ENCODE data around the gene SIPA1L2.

SIPA1L2 gene

DNA sequence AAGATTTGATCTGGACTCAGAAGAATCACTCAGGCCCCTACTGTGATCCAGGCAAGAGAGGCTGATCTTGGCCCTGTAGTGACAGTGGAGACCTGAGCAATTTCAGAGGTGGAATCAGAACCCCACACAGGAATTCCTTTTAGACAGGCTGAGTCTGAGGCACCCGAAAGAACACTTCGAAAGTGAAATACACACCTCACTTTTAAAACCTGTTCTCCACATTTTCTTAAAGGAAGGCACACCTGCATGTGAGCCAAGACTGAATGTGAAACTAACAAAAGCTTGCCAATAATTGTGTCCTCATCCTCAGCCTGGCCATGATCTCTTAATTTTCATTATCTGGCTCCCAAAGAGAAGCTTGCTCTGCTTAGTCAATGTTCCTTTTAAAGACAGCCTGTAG, 32.2 kb downstream of the SIPA1L2 start:
- Histone ChIP-seq H3K4me3 (ENCODE audit: low read depth in 1 of 2, low read length in 2 of 2) (no peak overlapping the region), H3K27ac (ENCODE audit: low read length) (no peak overlapping the region), H3K4me1 (ENCODE audit: control insufficient read depth in 1 of 2, insufficient read depth in 2 of 2, low read length in 2 of 2) (peaks cover 4 to 13% of the 10 kb centered on the region in 2 donors), H3K27me3 (ENCODE audit: low read depth, low read length) (no peaks in the 10 kb centered on the region), H3K9me3 (ENCODE audit: control insufficient read depth in 1 of 2, low read length in 2 of 2) (no peaks in the 10 kb centered on the region), H3K36me3 (ENCODE audit: control insufficient read depth in 1 of 2, insufficient read depth in 2 of 2, low read length in 2 of 2) (no peaks in the 10 kb centered on the region)

DNA sequence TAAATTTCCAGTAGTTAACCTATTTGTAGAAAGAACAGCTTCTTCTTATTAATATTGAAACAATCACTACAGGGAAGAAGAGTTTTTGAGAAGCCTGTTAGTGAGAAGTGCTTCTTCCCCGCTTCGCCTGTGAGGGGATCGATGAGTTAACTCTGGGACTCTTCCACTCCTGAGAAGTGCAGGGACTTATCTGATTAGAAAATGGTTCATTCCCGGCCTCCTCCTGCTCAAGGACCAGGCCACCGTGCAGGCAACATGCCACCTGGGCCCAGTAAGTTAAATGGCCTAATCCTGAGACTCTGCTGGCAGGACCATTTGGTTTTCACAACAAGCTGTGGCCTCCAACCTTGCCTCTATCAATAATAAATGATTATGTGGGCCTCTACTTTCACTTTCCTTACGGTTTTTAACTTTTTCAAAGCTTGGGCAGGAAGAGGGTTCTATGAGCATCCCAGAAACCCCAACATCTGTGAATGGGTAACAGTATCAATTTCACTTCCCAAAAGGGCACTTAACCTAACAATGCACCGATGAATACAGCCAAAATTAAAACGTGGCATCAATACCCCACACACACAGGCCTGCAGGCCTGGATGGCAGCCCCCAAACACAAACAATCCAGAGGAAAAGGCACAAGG, 33.1 kb downstream of the SIPA1L2 start:
- Histone ChIP-seq H3K4me1 (ENCODE audit: control insufficient read depth in 1 of 2, insufficient read depth in 2 of 2, low read length in 2 of 2) (peaks cover 4 to 13% of the 10 kb centered on the region in 2 donors), H3K36me3 (ENCODE audit: control insufficient read depth in 1 of 2, insufficient read depth in 2 of 2, low read length in 2 of 2) (no peaks in the 10 kb centered on the region), H3K9me3 (ENCODE audit: control insufficient read depth in 1 of 2, low read length in 2 of 2) (no peaks in the 10 kb centered on the region), H3K27ac (ENCODE audit: low read length) (no peak overlapping the region), H3K4me3 (ENCODE audit: low read depth in 1 of 2, low read length in 2 of 2) (peak overlapping the region in 1 of 2 donors; percentile 31), H3K27me3 (ENCODE audit: low read depth, low read length) (no peaks in the 10 kb centered on the region)

DNA sequence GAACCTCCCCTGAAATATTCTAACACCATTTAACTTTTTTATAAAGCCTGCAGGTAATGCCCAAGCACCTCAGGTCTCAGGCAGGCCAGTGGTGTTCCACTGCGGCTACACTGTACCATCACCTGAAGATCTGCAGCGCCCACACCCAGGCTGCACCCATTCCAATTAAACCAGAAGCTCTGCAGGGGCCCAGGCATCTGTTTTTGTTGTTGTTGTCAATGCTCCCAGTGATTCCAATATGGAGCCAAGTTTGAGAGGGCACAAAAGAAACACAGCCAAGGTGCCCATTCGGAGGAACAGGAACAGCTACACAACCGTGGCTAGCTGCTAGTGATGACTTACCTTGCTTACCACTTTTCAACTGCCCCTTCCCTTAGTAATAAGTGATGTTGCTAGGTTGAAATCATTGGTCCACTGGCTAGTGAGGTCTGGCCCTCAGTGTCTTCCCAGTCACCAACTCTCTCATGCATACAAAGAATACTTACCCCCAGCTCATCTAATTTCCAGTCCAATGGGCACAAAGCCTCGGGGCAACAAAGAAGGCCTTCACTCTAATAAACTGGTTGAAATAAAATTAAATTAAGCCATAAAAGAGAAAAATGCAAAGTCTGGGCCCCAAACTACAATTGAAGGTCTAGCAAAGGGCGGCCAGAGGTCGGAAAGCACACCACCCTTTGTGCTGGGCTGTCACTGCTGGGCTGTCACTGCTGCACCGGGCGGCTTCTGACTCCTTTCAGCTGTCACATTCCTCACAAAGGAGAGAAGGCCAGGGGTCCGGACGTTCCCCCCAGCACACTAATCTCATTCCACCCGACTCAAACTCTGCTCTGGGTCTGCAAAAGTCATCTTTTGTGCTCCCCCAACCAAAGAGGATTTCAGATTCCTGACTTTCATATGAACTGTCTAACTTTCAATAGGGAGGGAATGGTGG, 34.9 kb downstream of the SIPA1L2 start:
- Histone ChIP-seq H3K4me3 (ENCODE audit: low read depth in 1 of 2, low read length in 2 of 2) (no peak overlapping the region), H3K27ac (ENCODE audit: low read length) (no peak overlapping the region), H3K4me1 (ENCODE audit: control insufficient read depth in 1 of 2, insufficient read depth in 2 of 2, low read length in 2 of 2) (peaks cover 4 to 13% of the 10 kb centered on the region in 2 donors)

DNA sequence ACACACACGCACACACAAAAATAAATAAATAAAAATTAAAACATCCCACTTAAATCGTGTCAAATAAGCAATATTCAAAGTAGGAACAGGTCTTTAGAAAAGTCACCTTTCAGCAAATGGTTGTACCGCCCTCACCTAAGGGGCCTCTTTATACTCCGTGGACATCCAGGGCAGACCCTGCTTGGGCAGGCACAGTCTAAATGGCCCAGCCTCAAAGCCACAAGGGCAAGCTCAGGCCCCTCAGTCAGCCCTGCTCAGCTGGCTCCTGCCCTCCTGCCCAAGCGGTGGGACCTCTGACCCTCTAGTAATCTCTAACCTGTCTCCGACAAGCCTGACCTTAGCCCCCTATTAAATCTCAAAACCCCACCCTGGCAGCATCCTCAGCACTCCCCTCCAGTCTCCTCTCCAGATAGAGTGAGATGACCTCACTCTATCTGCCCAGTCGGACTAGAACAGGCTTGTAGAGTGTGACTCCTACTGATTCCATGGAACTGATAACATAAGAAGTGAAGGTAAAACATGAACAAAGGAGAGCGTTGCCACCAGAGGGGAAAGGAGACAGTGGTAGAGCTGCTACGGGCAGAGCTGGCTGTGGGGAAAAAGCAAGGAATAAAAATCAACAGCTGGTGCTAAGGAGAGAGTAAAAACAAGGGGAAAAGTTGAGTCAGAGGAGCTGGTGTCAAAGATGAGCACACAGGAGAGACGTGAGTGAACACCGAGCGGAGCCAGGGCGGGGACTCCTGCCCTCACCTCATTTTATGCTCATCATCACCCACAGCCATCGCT, 36.0 kb downstream of the SIPA1L2 start:
- no peak overlapping the region for H3K4me3 ChIP-seq (ENCODE audit: low read depth in 1 of 2, low read length in 2 of 2)
- peaks cover 4 to 12% of the 10 kb centered on the region in 2 donors for H3K4me1 ChIP-seq (ENCODE audit: control insufficient read depth in 1 of 2, insufficient read depth in 2 of 2, low read length in 2 of 2)
- H3K27me3 ChIP-seq (ENCODE audit: low read depth, low read length): no peaks in the 10 kb centered on the region
- no peaks in the 10 kb centered on the region for H3K9me3 ChIP-seq (ENCODE audit: control insufficient read depth in 1 of 2, low read length in 2 of 2)
- H3K27ac ChIP-seq (ENCODE audit: low read length): no peak overlapping the region
- no peaks in the 10 kb centered on the region for H3K36me3 ChIP-seq (ENCODE audit: control insufficient read depth in 1 of 2, insufficient read depth in 2 of 2, low read length in 2 of 2)

More for the DNA sequence above, 34.9 kb downstream of the SIPA1L2 start:
- Histone ChIP-seq H3K9me3 (ENCODE audit: control insufficient read depth in 1 of 2, low read length in 2 of 2) (no peaks in the 10 kb centered on the region), H3K36me3 (ENCODE audit: control insufficient read depth in 1 of 2, insufficient read depth in 2 of 2, low read length in 2 of 2) (no peaks in the 10 kb centered on the region), H3K27me3 (ENCODE audit: low read depth, low read length) (no peaks in the 10 kb centered on the region)

DNA sequence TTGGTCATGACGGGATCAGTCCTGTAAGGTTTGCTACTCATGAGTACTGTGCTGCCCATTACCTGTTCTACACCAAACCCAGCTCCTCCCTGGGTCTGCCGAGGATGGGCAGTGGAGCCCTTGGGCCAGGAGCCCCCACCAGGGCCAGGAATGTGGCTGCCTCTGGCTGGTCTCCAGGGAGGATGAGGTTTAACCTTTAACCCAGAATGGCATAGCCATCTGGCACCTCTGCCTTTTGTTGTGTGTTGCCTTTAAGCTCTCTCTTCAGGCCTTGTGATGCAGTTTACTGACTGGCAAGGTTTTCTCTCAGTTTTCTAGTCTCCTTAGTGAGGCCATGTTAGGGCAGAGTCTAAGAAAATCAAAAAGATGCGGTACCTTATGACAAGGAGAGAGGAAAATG, 38.6 kb downstream of the SIPA1L2 start:
- Histone ChIP-seq H3K4me1 (ENCODE audit: control insufficient read depth in 1 of 2, insufficient read depth in 2 of 2, low read length in 2 of 2) (peaks cover 0 to 5% of the 10 kb centered on the region in 2 donors), H3K27ac (ENCODE audit: low read length) (peak overlapping the region; percentile 42), H3K36me3 (ENCODE audit: control insufficient read depth in 1 of 2, insufficient read depth in 2 of 2, low read length in 2 of 2) (peaks cover 0 to 3% of the 10 kb centered on the region in 2 donors), H3K9me3 (ENCODE audit: control insufficient read depth in 1 of 2, low read length in 2 of 2) (no peaks in the 10 kb centered on the region), H3K27me3 (ENCODE audit: low read depth, low read length) (no peaks in the 10 kb centered on the region), H3K4me3 (ENCODE audit: low read depth in 1 of 2, low read length in 2 of 2) (no peak overlapping the region)

DNA sequence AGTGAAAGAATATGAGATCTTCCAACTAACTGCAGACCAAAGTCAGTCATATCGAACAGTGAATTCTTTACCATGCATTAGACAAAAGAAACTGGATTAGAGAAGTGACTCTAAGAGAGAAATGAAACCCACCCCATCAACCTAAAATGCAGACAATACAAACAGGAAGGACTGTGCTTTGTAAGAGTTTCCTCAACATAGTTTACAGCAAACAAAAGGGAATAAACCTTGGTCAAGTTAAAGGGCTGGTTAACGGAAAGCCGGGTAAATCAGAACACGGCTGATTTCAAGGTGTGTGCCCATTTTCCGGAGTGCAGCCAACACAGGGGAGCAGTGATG, 39.2 kb downstream of the SIPA1L2 start:
- no peak overlapping the region for H3K4me3 ChIP-seq (ENCODE audit: low read depth in 1 of 2, low read length in 2 of 2)
- no peaks in the 10 kb centered on the region for H3K9me3 ChIP-seq (ENCODE audit: control insufficient read depth in 1 of 2, low read length in 2 of 2)
- no peaks in the 10 kb centered on the region for H3K27me3 ChIP-seq (ENCODE audit: low read depth, low read length)
- peaks cover 0 to 3% of the 10 kb centered on the region in 2 donors for H3K36me3 ChIP-seq (ENCODE audit: control insufficient read depth in 1 of 2, insufficient read depth in 2 of 2, low read length in 2 of 2)
- H3K27ac ChIP-seq (ENCODE audit: low read length): peak overlapping the region; percentile 42
- H3K4me1 ChIP-seq (ENCODE audit: control insufficient read depth in 1 of 2, insufficient read depth in 2 of 2, low read length in 2 of 2): peaks cover 0 to 5% of the 10 kb centered on the region in 2 donors

DNA sequence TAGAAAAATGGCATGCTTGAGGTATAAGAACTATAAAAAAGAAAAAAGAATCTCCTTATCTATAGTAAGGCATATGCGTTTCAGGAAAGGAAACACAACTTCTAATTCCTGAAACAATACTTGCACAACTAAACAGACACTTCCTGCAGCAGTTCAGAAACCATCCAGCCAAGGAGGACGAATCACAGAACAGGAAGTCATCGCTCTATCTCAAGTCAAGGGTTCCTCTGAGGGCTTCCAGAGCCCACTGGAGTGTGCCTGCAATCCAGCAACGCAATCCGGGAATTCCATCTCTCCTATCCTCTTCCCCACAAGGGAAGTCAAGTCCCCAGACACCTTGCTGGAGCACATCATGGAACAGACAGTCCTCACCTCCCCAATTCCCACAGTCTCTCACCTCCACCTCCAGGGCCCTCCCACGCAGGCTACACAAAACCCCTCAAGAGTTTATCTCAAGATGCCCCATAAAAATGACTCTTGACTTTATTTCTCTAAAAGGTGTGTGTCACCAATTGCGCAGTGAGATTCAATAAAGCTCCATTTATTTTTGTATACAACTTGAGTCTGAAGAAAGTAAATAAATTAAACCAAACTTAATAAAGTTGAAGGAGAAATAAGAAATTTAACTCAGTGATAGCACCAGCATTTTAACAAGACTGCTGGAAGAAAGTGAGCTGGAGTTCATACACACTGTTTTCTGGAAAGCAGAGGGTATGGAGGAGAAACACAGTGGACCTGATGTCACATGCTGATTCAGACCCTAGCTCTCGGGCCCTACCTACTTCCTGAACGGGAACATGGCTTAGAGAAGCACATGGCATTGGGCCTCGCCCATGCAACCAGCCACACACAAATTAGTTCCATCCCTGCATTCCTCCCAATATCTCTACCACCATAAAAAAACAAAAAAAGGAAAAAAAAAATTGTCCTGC, 39.9 kb downstream of the SIPA1L2 start:
- H3K27me3 ChIP-seq (ENCODE audit: low read depth, low read length): no peaks in the 10 kb centered on the region
- no peak overlapping the region for H3K4me3 ChIP-seq (ENCODE audit: low read depth in 1 of 2, low read length in 2 of 2)
- H3K4me1 ChIP-seq (ENCODE audit: control insufficient read depth in 1 of 2, insufficient read depth in 2 of 2, low read length in 2 of 2): peaks cover 0 to 5% of the 10 kb centered on the region in 2 donors
- H3K36me3 ChIP-seq (ENCODE audit: control insufficient read depth in 1 of 2, insufficient read depth in 2 of 2, low read length in 2 of 2): peaks cover 0 to 3% of the 10 kb centered on the region in 2 donors
- no peaks in the 10 kb centered on the region for H3K9me3 ChIP-seq (ENCODE audit: control insufficient read depth in 1 of 2, low read length in 2 of 2)
- H3K27ac ChIP-seq (ENCODE audit: low read length): no peak overlapping the region

DNA sequence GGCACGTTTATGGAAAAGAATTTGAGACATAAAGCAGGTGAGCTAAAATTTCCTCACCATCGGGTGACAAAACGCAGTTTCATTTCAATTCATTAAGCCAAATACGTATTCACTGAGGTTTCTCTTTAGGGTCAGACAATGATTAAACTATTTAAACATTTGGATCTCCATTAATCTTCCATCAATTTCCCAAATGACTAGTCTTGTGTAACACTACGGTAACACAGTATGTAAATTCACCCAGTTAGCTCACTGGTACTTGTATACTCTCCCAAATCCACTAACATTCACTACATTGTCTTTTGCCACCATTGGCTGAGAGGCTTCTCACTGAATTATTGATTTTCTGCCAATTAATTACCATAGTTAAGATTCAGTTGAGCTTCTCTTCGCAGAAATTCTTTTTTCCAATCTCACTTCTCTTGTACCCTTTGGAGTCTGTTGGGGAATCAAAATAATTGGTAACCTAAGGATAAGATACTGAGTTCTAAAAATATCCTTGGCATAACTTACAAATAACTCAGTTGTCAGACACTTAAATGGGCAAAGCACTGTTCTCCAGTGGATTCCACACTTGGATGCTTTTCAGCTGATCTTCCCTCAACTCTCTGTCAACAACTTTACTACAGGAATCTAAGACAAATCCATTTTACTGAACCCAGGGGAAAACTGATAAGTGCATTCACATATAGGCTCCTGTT, 40.7 kb downstream of the SIPA1L2 start:
- Histone ChIP-seq H3K36me3 (ENCODE audit: control insufficient read depth in 1 of 2, insufficient read depth in 2 of 2, low read length in 2 of 2) (peaks cover 0 to 3% of the 10 kb centered on the region in 2 donors), H3K9me3 (ENCODE audit: control insufficient read depth in 1 of 2, low read length in 2 of 2) (no peaks in the 10 kb centered on the region), H3K4me3 (ENCODE audit: low read depth in 1 of 2, low read length in 2 of 2) (no peak overlapping the region), H3K4me1 (ENCODE audit: control insufficient read depth in 1 of 2, insufficient read depth in 2 of 2, low read length in 2 of 2) (peaks cover 0 to 5% of the 10 kb centered on the region in 2 donors), H3K27ac (ENCODE audit: low read length) (no peak overlapping the region), H3K27me3 (ENCODE audit: low read depth, low read length) (no peaks in the 10 kb centered on the region)

DNA sequence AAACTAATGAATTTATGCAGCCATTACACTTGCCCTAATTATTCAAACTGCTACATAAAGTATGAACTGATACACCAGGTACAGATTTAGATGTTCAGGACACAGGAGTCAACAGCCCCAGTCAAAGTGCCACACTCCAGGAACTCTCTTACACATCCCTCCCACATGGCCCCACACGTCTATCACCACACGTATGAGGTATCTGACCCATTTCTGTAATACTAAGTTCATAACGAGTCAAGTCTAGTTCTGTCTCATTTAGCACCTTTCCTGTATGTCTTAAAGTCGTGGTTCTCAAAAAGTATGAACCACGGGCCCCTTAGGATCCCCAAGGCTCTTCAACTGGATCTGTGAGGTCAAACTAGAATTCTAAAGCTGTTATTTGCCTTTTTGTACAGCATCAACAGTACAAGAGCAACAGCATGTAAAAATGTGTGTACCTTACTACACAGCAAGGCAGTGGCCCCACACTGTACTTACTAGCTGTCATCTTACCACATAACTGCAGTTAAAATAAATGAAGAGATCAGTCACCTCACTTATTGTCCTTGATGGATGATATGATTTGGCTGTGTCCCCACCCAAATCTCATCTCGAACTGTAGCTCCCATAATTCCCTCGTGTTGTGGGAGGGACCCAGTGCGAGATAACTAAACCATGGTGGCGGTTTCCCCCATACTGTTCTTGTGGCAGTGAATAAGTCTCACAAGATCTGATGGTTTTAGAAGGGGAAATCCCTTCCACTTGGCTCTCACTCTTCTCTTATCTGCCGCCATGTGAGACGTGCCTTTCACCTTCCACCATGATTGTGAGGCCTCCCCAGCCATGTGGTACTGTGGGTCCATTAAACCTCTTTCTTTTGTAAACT, 42.6 kb downstream of the SIPA1L2 start:
- no peaks in the 10 kb centered on the region for H3K9me3 ChIP-seq (ENCODE audit: control insufficient read depth in 1 of 2, low read length in 2 of 2)
- no peaks in the 10 kb centered on the region for H3K27me3 ChIP-seq (ENCODE audit: low read depth, low read length)
- peaks cover 0 to 5% of the 10 kb centered on the region in 2 donors for H3K4me1 ChIP-seq (ENCODE audit: control insufficient read depth in 1 of 2, insufficient read depth in 2 of 2, low read length in 2 of 2)
- H3K27ac ChIP-seq (ENCODE audit: low read length): no peak overlapping the region
- H3K4me3 ChIP-seq (ENCODE audit: low read depth in 1 of 2, low read length in 2 of 2): no peak overlapping the region
- H3K36me3 ChIP-seq (ENCODE audit: control insufficient read depth in 1 of 2, insufficient read depth in 2 of 2, low read length in 2 of 2): peaks cover 0 to 3% of the 10 kb centered on the region in 2 donors
